K562 (cell line): ENCODE data around the gene HOXB6. TPM values are rescaled to one million over a fixed set of nuclear protein-coding genes. Genes with fewer than 3 reads are reported as not detected.

Source experiments
- ESRRA ChIP-seq: fragments of 450-650 bp; IDR thresholded peaks from 2 replicates; pipeline ENCODE4 v1.6.1; 2014; ENCODE audit warnings: low read depth, mild to moderate bottlenecking, moderate library complexity, borderline replicate concordance
- L3MBTL2 ChIP-seq: fragments of 450-650 bp; IDR thresholded peaks from 2 replicates; pipeline ENCODE4 v1.6.1; 2016; ENCODE audit warnings: mild to moderate bottlenecking, moderate library complexity
- NCOA4 ChIP-seq: fragments of 450-650 bp; IDR thresholded peaks from 2 replicates; pipeline ENCODE4 v1.6.1; 2018; ENCODE audit warnings: mild to moderate bottlenecking; ENCODE audit not compliant: partially characterized antibody
- NFE2L1 ChIP-seq: fragments of 450-650 bp; IDR thresholded peaks from 2 replicates; pipeline ENCODE4 v1.6.1; 2016; ENCODE audit warnings: missing genetic modification characterization, low read depth, mild to moderate bottlenecking, missing compliant biosample characterization, moderate library complexity, borderline replicate concordance
- PKNOX1 ChIP-seq: fragments of 450-650 bp; IDR thresholded peaks from 2 replicates; pipeline ENCODE4 v1.6.1; 2016
- SMAD3 ChIP-seq: fragments of 450-650 bp; formaldehyde crosslinking; conservative IDR thresholded peaks from 2 replicates; pipeline ENCODE4 v1.4.0; 2020; ENCODE audit warnings: mild to moderate bottlenecking
- TSHZ1 ChIP-seq: fragments of 250-450 bp; sonication (Bioruptor Pico); IDR thresholded peaks from 2 replicates; pipeline ENCODE4 v1.4.0; 2020; ENCODE audit warnings: mild to moderate bottlenecking, moderate library complexity
- ZBTB34 ChIP-seq: fragments of 250-450 bp; sonication (Bioruptor Pico); IDR thresholded peaks from 2 replicates; pipeline ENCODE4 v1.8.0; 2021; ENCODE audit warnings: mild to moderate bottlenecking, moderate library complexity
- ZNF212 ChIP-seq: fragments of 450-650 bp; formaldehyde crosslinking; IDR thresholded peaks from 2 replicates; pipeline ENCODE4 v1.4.0; 2020; ENCODE audit warnings: mild to moderate bottlenecking
- ZNF695 ChIP-seq: fragments of 450-650 bp; formaldehyde crosslinking; IDR thresholded peaks from 2 replicates; pipeline ENCODE4 v1.4.0; 2020; ENCODE audit warnings: mild to moderate bottlenecking, moderate library complexity
- polyA plus RNA-seq, 8 experiments: library from polyadenylated mRNA; depleted of rRNA in 4 of 8; stranded (reverse) in 5 of 8; unstranded in 3 of 8; fragments of >200 nt; fragmentation: Nextera tagmentation in 2 of 8; fragmentation: Illumina TruSeq in 1 of 8; extraction: Ambion mirVana in 2 of 8; extraction: Trizol in 1 of 8; gene quantifications; 2 replicates each; pipeline versions ENCODE4 v1.2.1 to v1.2.3, GENCODE V29; 2011 to 2014; ENCODE audit warnings: inconsistent platforms in 1 of 8, missing spikeins in 1 of 8
- total RNA-seq, 7 experiments: library from RNA; depleted of rRNA in 6 of 7; stranded (reverse); fragments of >200 nt in 6 of 7; fragmentation: Illumina TruSeq in 2 of 7; extraction: Trizol in 2 of 7; gene quantifications; 2 replicates each; pipeline versions ENCODE4 v1.2.1 to v1.2.3, GENCODE V29; 2011 to 2021; ENCODE audit warnings: low replicate concordance in 1 of 7

Gene HOXB6
- total and polyA plus RNA-seq, 9 of the 15 experiments (the other 6 are each of a cell fraction or from before 2014, with no cell fraction given), result 1.2 to 14.8 (median 4.9) TPM

- TF ChIP-seq L3MBTL2, result no peak
- TF ChIP-seq NFE2L1 (tag), result no peak
- no peak for TF ChIP-seq ZNF212
- no peak for TF ChIP-seq ZBTB34 (CRISPR knock-in tag)
- TF ChIP-seq TSHZ1 (CRISPR knock-in tag), result no peak
- TF ChIP-seq NCOA4, result no peak
- TF ChIP-seq ZNF695, result no peak
- no peak for TF ChIP-seq ESRRA
- no peak for TF ChIP-seq SMAD3
- peak; percentile 51; the same call in 1 of the 2 replicates for TF ChIP-seq PKNOX1
These were observed 33.6 kb downstream of the HOXB6 start (continued) for GRCh38 chr17:48571024-48571818.
